Measurements from ENCODE around the gene DMXL2.

The DMXL2 gene

GRCh38 chr15:51526955-51527354 lies 95.6 kb downstream of the DMXL2 start:
- Histone ChIP-seq H2BK120ac (ENCODE audit: low read depth, low read length) (no peak overlapping the region), H4K91ac (ENCODE audit: low read depth, low read length, poor library complexity) (no peak overlapping the region), H3K27ac (replicated peaks; ENCODE audit: low read length) (no peak overlapping the region), H2BK12ac (ENCODE audit: low read length) (no peak overlapping the region), H3K14ac (ENCODE audit: low read length) (no peak overlapping the region), H3K9ac (ENCODE audit: low read depth, low read length, poor library complexity) (no peak overlapping the region), H3K79me1 (ENCODE audit: low read depth, low read length) (no peaks in the 10 kb centered on the region), H4K8ac (ENCODE audit: low read depth, low read length) (no peak overlapping the region), H3K4me3 (ENCODE audit: low read length in 2 of 2) (no peak overlapping the region), H3K23ac (ENCODE audit: low read depth, low read length, poor library complexity) (no peak overlapping the region), H3K4ac (ENCODE audit: low read length) (no peak overlapping the region), H3K27me3 (ENCODE audit: control insufficient read depth in 3 of 3, insufficient read depth in 3 of 3, low read depth in 1 of 3, low read length in 3 of 3) (no peaks in the 10 kb centered on the region), H3K18ac (ENCODE audit: low read length) (no peak overlapping the region), H2AK5ac (ENCODE audit: low read depth, low read length) (no peak overlapping the region), H2BK5ac (ENCODE audit: low read length) (no peak overlapping the region), H2BK15ac (ENCODE audit: low read length) (no peak overlapping the region), H2AFZ (ENCODE audit: low read length) (no peak overlapping the region), H3K36me3 (replicated peaks in 1 of 2; ENCODE audit: control insufficient read depth in 2 of 2, insufficient read depth in 2 of 2, low read length in 2 of 2) (peaks cover 2 to 9% of the 10 kb centered on the region in 2 donors), H3K4me1 (ENCODE audit: control insufficient read depth in 2 of 2, insufficient read depth in 1 of 2, low read depth in 1 of 2, low read length in 2 of 2) (no peaks in the 10 kb centered on the region), H3K4me2 (ENCODE audit: insufficient read depth, low read length, poor library complexity, severe bottlenecking) (no peak overlapping the region), H3K9me3 (replicated peaks in 1 of 2; ENCODE audit: control insufficient read depth in 2 of 2, insufficient read depth in 1 of 2, low read depth in 1 of 2, low read length in 2 of 2) (peaks cover 0 to 12% of the 10 kb centered on the region in 2 donors)
- no CpG with 5 or more reads among the region's 5 CpGs for WGBS, 2 donors (ENCODE audit: extremely low coverage in 2 of 2, insufficient read length in 2 of 2, insufficient replicate concordance in 1 of 2)
- no peak for DNase-seq (ENCODE audit: low spot score)

- no peaks in the 10 kb centered on the region for H3K27me3 ChIP-seq (ENCODE audit: control insufficient read depth in 3 of 3, insufficient read depth in 3 of 3, low read depth in 1 of 3, low read length in 3 of 3)
- H3K4me2 ChIP-seq (ENCODE audit: insufficient read depth, low read length, poor library complexity, severe bottlenecking), result no peak overlapping the region
- no peak overlapping the region for H3K23ac ChIP-seq (ENCODE audit: low read depth, low read length, poor library complexity)
- no peak overlapping the region for H3K27ac ChIP-seq (replicated peaks; ENCODE audit: low read length)
- no peak overlapping the region for H3K9ac ChIP-seq (ENCODE audit: low read depth, low read length, poor library complexity)
- H2AFZ ChIP-seq (ENCODE audit: low read length), result no peak overlapping the region
- no peak overlapping the region for H4K91ac ChIP-seq (ENCODE audit: low read depth, low read length, poor library complexity)
- H4K8ac ChIP-seq (ENCODE audit: low read depth, low read length), result no peak overlapping the region
- DNase-seq (ENCODE audit: low spot score), result no peak
- H3K36me3 ChIP-seq (replicated peaks in 1 of 2; ENCODE audit: control insufficient read depth in 2 of 2, insufficient read depth in 2 of 2, low read length in 2 of 2), result peaks cover 0 to 4% of the 10 kb centered on the region in 2 donors
- no peak overlapping the region for H3K18ac ChIP-seq (ENCODE audit: low read length)
- H2BK5ac ChIP-seq (ENCODE audit: low read length), result no peak overlapping the region
- WGBS, 2 donors (ENCODE audit: extremely low coverage in 2 of 2, insufficient read length in 2 of 2, insufficient replicate concordance in 1 of 2), result no CpG with 5 or more reads among the region's 5 CpGs
- no peak overlapping the region for H2BK15ac ChIP-seq (ENCODE audit: low read length)
- H3K14ac ChIP-seq (ENCODE audit: low read length), result no peak overlapping the region
- H3K4ac ChIP-seq (ENCODE audit: low read length), result no peak overlapping the region
- H3K9me3 ChIP-seq (replicated peaks in 1 of 2; ENCODE audit: control insufficient read depth in 2 of 2, insufficient read depth in 1 of 2, low read depth in 1 of 2, low read length in 2 of 2), result peaks cover 0 to 7% of the 10 kb centered on the region in 2 donors
- H3K79me1 ChIP-seq (ENCODE audit: low read depth, low read length), result no peaks in the 10 kb centered on the region
- H2BK12ac ChIP-seq (ENCODE audit: low read length), result no peak overlapping the region
- no peaks in the 10 kb centered on the region for H3K4me1 ChIP-seq (ENCODE audit: control insufficient read depth in 2 of 2, insufficient read depth in 1 of 2, low read depth in 1 of 2, low read length in 2 of 2)
- H2AK5ac ChIP-seq (ENCODE audit: low read depth, low read length), result no peak overlapping the region
- no peak overlapping the region for H3K4me3 ChIP-seq (ENCODE audit: low read length in 2 of 2)
- H2BK120ac ChIP-seq (ENCODE audit: low read depth, low read length), result no peak overlapping the region
These were observed 98.2 kb downstream of the DMXL2 start for GRCh38 chr15:51524376-51524775.

GRCh38 chr15:51516291-51516690 lies 106.3 kb downstream of the DMXL2 start:
- H3K4ac ChIP-seq (ENCODE audit: low read length), result no peak overlapping the region
- H4K8ac ChIP-seq (ENCODE audit: low read depth, low read length), result no peak overlapping the region
- no peak overlapping the region for H2BK120ac ChIP-seq (ENCODE audit: low read depth, low read length)
- peaks cover 1 to 5% of the 10 kb centered on the region in 2 donors for H3K36me3 ChIP-seq (replicated peaks in 1 of 2; ENCODE audit: control insufficient read depth in 2 of 2, insufficient read depth in 2 of 2, low read length in 2 of 2)
- no peak overlapping the region for H3K14ac ChIP-seq (ENCODE audit: low read length)
- H2BK5ac ChIP-seq (ENCODE audit: low read length), result no peak overlapping the region
- H3K27ac ChIP-seq (replicated peaks; ENCODE audit: low read length), result no peak overlapping the region
- H3K4me3 ChIP-seq (ENCODE audit: low read length in 2 of 2), result no peak overlapping the region
- no peak overlapping the region for H2AK5ac ChIP-seq (ENCODE audit: low read depth, low read length)
- no peaks in the 10 kb centered on the region for H3K79me1 ChIP-seq (ENCODE audit: low read depth, low read length)
- H2AFZ ChIP-seq (ENCODE audit: low read length), result no peak overlapping the region
- no peaks in the 10 kb centered on the region for H3K27me3 ChIP-seq (ENCODE audit: control insufficient read depth in 3 of 3, insufficient read depth in 3 of 3, low read depth in 1 of 3, low read length in 3 of 3)
- no CpG with 5 or more reads among the region's 1 CpG for WGBS, 2 donors (ENCODE audit: extremely low coverage in 2 of 2, insufficient read length in 2 of 2, insufficient replicate concordance in 1 of 2)
- no peaks in the 10 kb centered on the region for H3K4me1 ChIP-seq (ENCODE audit: control insufficient read depth in 2 of 2, insufficient read depth in 1 of 2, low read depth in 1 of 2, low read length in 2 of 2)
- no peak overlapping the region for H3K4me2 ChIP-seq (ENCODE audit: insufficient read depth, low read length, poor library complexity, severe bottlenecking)
- no peaks in the 10 kb centered on the region for H3K9me3 ChIP-seq (replicated peaks in 1 of 2; ENCODE audit: control insufficient read depth in 2 of 2, insufficient read depth in 1 of 2, low read depth in 1 of 2, low read length in 2 of 2)
- no peak overlapping the region for H3K18ac ChIP-seq (ENCODE audit: low read length)
- no peak overlapping the region for H3K9ac ChIP-seq (ENCODE audit: low read depth, low read length, poor library complexity)
- no peak overlapping the region for H2BK15ac ChIP-seq (ENCODE audit: low read length)
- no peak overlapping the region for H3K23ac ChIP-seq (ENCODE audit: low read depth, low read length, poor library complexity)
- no peak overlapping the region for H4K91ac ChIP-seq (ENCODE audit: low read depth, low read length, poor library complexity)
- no peak for DNase-seq (ENCODE audit: low spot score)
- no peak overlapping the region for H2BK12ac ChIP-seq (ENCODE audit: low read length)

- no peak overlapping the region for H3K27ac ChIP-seq (replicated peaks; ENCODE audit: low read length)
- H4K91ac ChIP-seq (ENCODE audit: low read depth, low read length, poor library complexity), result no peak overlapping the region
- H3K9ac ChIP-seq (ENCODE audit: low read depth, low read length, poor library complexity), result no peak overlapping the region
- no peak overlapping the region for H3K4ac ChIP-seq (ENCODE audit: low read length)
- no peak overlapping the region for H3K23ac ChIP-seq (ENCODE audit: low read depth, low read length, poor library complexity)
- H2BK5ac ChIP-seq (ENCODE audit: low read length), result no peak overlapping the region
- H4K8ac ChIP-seq (ENCODE audit: low read depth, low read length), result no peak overlapping the region
- H2BK12ac ChIP-seq (ENCODE audit: low read length), result no peak overlapping the region
- H3K4me1 ChIP-seq (ENCODE audit: control insufficient read depth in 2 of 2, insufficient read depth in 1 of 2, low read depth in 1 of 2, low read length in 2 of 2), result no peaks in the 10 kb centered on the region
- H2BK120ac ChIP-seq (ENCODE audit: low read depth, low read length), result no peak overlapping the region
- H3K9me3 ChIP-seq (replicated peaks in 1 of 2; ENCODE audit: control insufficient read depth in 2 of 2, insufficient read depth in 1 of 2, low read depth in 1 of 2, low read length in 2 of 2), result no peaks in the 10 kb centered on the region
- peaks cover 1% of the 10 kb centered on the region for H3K79me1 ChIP-seq (ENCODE audit: low read depth, low read length)
- H3K36me3 ChIP-seq (replicated peaks in 1 of 2; ENCODE audit: control insufficient read depth in 2 of 2, insufficient read depth in 2 of 2, low read length in 2 of 2), result peaks cover 0 to 2% of the 10 kb centered on the region in 2 donors
- no peak overlapping the region for H2AFZ ChIP-seq (ENCODE audit: low read length)
- H3K4me2 ChIP-seq (ENCODE audit: insufficient read depth, low read length, poor library complexity, severe bottlenecking), result no peak overlapping the region
- no peak overlapping the region for H3K4me3 ChIP-seq (ENCODE audit: low read length in 2 of 2)
- H2AK5ac ChIP-seq (ENCODE audit: low read depth, low read length), result no peak overlapping the region
- H3K14ac ChIP-seq (ENCODE audit: low read length), result no peak overlapping the region
- H3K27me3 ChIP-seq (ENCODE audit: control insufficient read depth in 3 of 3, insufficient read depth in 3 of 3, low read depth in 1 of 3, low read length in 3 of 3), result no peaks in the 10 kb centered on the region
- no peak overlapping the region for H2BK15ac ChIP-seq (ENCODE audit: low read length)
- no CpG with 5 or more reads among the region's 1 CpG for WGBS, 2 donors (ENCODE audit: extremely low coverage in 2 of 2, insufficient read length in 2 of 2, insufficient replicate concordance in 1 of 2)
- DNase-seq (ENCODE audit: low spot score), result no peak
- H3K18ac ChIP-seq (ENCODE audit: low read length), result no peak overlapping the region
These were observed 117.3 kb downstream of the DMXL2 start for GRCh38 chr15:51505251-51505650.
